Retina (tissue), 1 donor: Measurements from ENCODE around the gene EIF3CL.
A peak's percentile ranks its signal among the peaks of the same experiment; 100 is the strongest.
"Not testable (repeated sequence)": the region's sequence is repeated elsewhere in the genome, so short reads cannot be mapped to it uniquely, and the experiment has no call there.

Experiments
- DNase-seq: peaks from one replicate; pipeline ENCODE4 v3.0.0-alpha.2; 2016

EIF3CL gene

GRCh38 chr16:28403220-28404072, at the start of gene EIF3CL:
TSS of gene EIF3CL (minus strand) at chr16:28403841. CDS start at chr16:28403618, 223 bp downstream.
- not testable (repeated sequence) for DNase-seq

DNA sequence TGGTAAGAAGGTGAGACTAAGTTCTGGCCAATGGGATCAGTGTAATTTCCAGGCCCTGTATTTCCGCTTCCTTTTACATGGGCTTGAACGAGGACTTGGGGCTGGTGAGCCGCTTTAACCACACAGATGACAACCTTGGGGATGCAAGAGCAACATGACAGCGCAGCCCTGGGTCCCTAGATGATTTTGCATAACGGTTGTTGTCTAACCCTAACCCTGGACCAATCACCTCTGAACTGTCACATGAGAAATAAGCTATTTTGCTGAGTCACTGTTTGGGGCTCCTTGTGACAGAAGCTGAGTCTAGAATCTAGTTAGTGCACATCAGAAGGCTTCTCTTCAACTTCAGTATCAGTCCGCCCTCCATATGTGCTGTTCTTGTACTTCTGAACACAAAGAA, 43.4 kb upstream of the EIF3CL start:
- not testable (repeated sequence) for DNase-seq

DNA sequence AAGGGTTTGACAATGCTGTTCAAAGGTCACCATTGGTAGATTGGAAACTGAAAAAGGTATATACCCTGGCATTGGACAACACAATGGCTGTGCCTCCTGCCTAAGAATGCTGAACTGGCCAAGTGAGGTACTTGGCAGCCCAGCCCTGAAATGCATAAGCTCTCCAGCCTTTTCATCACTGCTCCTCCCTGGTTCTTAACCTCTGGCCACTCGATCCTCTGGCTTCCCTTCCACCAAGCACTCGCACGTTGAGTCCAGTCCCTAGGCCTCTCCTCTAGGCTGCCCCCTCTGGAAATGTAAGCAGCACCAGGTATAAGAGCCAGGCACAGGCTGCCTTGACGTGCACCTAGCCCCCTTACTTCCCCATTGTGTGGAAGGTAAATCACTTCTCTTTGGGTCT, 42.7 kb upstream of the EIF3CL start:
- DNase-seq, result not testable (repeated sequence)

DNA sequence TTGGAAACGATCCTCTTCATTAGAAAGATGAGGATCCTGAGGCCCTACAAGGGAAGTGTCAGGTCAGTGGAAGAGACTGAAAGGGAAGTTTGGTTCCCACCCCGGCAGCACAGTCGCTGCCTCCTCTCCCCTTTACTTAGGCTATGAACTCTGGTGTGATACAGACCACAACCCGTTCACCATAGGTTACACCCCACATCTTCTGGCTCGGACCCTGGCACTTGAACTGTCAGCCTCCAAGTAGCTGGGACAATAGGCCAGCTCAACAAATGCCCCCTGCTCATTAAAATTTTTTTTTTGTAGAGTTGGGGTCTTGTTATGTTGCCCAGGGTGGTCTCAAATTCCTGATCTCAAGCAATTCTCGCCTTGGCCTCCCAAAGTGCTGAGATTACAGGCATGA, 40.3 kb upstream of the EIF3CL start:
- not testable (repeated sequence) for DNase-seq

DNA sequence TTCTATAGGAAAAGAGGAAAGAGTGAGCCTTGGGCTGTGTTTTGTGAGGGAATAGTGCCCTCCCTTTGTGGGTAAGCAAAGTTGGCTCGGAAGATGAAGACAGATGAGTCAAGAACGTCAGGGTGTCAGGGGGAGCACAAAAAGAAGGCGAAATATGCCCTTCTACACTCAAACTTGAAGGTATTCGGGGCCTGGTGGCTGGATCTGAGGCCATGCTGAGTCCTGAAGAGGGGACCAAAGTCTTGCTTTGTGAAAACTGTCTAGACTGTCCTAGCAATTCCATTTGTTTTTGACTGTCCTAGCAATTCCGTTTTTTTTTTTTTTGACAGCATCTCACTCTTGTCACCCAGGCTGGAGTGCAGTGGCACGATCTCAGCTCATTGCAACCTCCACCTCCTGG, 35.3 kb upstream of the EIF3CL start:
- DNase-seq, result not testable (repeated sequence)

DNA sequence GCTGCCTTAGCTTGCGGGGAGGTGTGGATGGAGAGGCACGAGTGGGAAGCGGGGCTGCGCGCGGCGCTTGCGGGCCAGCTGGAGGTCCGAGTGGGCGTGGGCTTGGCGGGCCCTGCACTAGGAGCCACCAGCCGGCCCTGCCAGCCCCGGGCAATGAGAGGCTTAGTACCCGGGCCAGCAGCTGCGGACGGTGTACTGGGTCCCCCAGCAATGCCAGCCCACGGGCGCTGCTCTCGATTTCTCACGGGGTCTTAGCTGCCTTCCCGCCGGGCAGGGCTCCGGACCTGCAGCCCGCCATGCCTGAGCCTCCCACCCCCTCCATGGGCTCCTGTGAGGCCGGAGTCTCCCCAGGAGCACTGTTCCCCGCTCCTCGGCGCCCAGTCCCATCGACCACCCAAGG, 31.7 kb upstream of the EIF3CL start:
- not testable (repeated sequence) for DNase-seq

DNA sequence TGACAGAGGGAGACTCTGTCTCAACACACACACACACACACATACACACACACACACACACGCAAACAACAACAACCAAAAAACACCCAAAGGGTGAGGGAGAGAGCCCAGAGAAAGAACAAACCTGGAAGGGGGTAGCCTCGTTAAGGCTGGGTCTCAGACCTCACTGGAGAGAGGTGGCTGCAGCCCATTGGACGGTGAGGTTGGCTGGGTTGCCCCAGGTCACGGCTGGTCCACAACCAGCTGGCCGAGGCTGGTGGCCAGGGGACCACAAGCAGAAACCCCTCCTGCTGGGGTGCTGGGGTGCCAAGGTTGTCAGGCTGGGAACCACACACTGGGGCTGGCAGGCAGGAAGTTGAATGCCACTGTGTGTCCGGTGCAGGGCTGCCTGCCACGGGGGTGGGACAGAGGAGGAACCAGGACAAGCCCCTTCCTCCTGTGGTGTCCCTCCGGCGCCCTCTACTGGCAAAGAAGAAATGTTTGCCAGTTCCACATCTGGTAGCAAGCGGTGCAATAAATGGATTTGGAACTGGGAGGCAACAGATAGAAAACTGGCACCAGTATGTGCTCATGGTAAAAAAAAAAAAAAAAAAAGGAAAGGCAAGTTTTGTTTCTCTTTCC, 22.5 kb upstream of the EIF3CL start:
- not testable (repeated sequence) for DNase-seq

DNA sequence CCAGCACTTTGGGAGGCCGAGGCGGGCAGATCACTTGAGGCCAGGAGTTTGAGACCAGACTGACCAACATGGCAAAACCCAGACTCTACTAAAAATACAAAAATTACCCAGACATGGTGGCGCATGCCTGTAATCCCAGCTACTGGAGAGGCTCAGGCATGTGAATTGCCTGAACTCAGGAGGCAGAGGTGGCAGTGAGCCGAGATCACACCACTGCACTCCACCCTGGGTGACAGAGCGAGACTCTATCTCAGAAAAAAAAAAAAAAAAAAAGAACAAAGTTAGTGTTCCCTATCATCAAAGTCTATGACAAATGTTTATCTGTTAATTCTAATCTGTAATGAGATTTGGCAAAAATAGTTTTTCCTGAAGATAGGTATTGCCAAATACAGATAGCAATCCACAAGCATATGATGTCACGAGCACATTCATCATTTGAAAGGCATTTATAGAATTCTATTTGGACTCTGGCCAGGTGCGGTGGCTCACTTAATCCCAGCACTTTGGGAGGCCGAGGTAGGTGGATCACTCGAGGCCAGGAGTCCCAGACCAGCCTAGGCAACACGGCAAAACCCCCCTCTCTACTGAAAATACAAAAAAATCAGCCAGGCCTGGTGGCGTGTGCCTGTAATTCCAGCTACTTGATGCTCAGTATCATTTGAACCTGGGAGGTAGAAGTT, 17.6 kb upstream of the EIF3CL start:
- DNase-seq, result not testable (repeated sequence)

DNA sequence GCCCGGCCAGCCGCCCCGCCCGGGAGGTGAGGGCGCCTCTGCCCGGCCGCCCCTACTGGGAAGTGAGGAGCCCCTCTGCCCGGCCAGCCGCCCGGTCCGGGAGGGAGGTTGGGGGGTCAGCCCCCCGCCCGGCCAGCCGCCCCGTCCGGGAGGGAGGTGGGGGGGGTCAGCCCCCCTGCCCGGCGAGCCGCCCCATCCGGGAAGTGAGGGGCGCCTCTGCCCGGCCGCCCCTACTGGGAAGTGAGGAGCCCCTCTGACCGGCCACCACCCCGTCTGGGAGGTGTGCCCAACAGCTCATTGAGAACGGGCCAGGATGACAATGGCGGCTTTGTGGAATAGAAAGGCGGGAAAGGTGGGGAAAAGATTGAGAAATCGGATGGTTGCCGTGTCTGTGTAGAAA, 13.4 kb upstream of the EIF3CL start:
- not testable (repeated sequence) for DNase-seq

DNA sequence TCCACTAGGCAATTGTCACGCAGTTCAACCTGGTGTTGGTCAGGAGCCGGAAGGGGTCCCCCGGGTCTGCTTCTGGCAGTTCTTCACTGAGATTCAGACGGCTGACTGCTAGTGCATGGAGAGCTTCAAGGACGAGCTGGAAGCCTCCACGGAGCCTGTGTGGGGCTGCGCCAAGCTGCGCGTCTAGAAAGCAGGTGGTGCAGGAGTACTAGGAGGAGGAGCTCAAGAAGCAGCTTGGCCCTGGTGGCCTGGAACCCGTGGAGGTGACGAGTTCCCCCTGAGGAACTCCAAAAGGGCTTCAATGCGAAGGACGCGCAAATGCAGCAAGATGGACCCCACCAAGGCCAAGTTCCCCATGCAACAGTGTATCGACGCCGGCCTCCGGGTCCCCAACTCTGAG, 10.9 kb upstream of the EIF3CL start:
- DNase-seq, result not testable (repeated sequence)

GRCh38 chr16:28413585-28413984, 9.9 kb upstream of the EIF3CL start:
- DNase-seq, result not testable (repeated sequence)

DNA sequence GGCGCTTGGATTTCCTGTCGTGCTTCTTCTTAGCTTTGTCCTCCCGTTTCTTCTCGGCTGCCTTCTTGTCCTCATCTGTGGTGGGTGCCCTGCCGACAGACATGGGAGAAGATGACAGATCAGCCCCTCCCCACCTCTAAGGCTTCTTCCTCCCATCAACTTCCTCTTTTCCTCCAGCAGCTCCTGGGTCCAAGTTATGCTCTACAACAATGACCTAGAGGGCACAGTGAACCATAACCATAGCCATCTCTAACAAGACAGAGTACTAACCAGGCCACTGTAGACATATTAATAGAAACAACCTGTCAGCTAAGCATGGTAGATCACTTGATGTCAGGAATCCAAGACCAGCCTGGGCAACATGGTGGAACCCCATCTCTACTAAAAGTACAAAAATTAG, 11.6 kb downstream of the EIF3CL start:
- not testable (repeated sequence) for DNase-seq

DNA sequence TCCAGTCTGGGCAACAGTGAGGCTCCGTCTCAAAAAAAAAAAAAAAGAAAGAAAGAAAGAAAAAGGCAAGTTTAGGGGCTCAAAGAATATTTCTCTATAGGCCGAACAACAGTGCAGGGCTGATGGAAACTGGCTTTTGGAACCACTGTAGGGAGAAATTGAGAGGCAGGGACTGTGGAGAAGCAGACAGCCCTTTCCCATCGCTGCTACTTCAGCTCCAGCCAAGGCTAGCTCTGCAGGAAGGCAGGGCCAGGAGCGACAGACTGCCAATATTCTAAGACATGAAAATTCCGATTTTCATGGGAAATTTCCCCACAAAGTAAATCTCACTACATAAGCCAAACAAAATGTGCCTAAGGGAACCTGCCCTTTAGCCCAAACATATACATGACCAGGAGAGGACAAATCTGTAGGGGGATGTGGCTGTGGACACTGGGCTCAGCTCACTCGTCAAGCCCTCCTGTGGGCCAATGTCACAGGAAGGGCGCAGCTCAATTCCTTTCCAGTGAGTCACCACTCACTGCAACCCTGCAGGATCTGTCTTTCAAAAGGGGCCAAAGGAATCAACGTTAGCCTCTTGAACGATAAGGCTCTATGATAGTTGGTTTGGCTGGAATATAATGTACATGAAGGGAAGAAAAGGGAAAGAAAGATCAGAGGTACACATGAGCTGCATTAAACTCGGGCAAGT, 21.3 kb downstream of the EIF3CL start:
- not testable (repeated sequence) for DNase-seq

- DNase-seq, result not testable (repeated sequence)
Observed at GRCh38 chr16:28377822-28378221, 25.8 kb downstream of the EIF3CL start.

DNA sequence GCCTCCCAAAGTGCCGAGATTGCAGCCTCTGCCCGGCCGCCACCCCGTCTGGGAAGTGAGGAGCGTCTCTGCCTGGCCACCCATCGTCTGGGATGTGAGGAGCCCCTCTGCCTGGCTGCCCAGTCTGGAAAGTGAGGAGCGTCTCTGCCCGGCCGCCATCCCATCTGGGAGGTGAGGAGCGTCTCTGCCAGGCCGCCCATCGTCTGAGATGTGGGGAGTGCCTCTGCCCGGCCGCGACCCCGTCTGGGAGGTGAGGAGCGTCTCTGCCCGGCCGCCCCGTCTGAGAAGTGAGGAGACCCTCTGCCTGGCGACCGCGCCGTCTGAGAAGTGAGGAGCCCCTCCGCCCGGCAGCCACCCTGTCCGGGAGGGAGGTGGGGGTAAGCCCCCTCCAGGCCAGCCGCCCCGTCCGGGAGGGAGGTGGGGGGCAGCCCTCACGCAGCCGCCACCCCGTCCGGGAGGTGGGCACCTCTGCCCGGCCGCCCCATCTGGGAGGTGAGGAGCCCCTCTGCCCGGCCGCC, 26.5 kb downstream of the EIF3CL start:
- DNase-seq, result not testable (repeated sequence)

- DNase-seq, result not testable (repeated sequence)
Observed at GRCh38 chr16:28375115-28375514, 28.5 kb downstream of the EIF3CL start.

DNA sequence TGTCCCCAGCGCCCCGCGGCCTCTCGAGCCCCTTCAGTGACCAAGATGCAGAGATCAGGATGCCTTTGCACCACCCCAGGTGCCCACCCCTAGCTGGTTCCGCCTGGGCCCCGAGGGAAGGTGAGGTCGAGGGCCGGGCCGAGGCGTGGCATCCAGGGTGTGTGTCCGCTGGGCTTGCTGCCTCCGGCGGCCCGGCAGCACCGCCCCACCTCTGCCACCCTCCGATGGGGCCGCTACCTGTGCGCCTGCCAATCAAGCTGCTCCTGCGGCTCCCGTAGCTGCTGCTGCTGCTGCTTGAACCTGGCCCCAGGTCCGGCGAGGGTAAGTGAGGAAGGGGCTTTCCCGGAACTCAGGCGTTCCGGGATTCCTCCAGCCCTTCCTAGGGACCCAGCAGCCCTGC, 29.4 kb downstream of the EIF3CL start:
- DNase-seq, result not testable (repeated sequence)

DNA sequence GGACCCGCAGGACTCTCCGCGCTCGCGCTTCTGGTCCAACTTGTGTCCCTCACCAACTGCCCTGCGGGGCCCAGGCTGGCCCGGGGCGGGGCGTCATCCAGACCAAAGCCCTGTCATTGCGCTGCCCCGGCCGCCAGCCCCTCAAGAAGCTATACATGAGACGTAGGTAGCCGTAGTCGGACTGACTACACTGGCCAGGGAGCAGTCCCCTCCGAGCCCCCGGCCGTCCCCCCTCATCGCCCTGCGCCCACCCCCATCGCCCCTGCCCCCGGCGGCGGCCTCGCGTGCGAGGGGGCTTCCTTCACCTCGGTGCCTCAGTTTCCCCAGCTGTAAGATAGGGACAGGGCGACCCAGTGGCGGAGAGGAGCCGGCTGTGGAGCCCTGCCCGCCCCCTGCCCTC, 35.7 kb downstream of the EIF3CL start:
- peak; percentile 1 for DNase-seq

DNA sequence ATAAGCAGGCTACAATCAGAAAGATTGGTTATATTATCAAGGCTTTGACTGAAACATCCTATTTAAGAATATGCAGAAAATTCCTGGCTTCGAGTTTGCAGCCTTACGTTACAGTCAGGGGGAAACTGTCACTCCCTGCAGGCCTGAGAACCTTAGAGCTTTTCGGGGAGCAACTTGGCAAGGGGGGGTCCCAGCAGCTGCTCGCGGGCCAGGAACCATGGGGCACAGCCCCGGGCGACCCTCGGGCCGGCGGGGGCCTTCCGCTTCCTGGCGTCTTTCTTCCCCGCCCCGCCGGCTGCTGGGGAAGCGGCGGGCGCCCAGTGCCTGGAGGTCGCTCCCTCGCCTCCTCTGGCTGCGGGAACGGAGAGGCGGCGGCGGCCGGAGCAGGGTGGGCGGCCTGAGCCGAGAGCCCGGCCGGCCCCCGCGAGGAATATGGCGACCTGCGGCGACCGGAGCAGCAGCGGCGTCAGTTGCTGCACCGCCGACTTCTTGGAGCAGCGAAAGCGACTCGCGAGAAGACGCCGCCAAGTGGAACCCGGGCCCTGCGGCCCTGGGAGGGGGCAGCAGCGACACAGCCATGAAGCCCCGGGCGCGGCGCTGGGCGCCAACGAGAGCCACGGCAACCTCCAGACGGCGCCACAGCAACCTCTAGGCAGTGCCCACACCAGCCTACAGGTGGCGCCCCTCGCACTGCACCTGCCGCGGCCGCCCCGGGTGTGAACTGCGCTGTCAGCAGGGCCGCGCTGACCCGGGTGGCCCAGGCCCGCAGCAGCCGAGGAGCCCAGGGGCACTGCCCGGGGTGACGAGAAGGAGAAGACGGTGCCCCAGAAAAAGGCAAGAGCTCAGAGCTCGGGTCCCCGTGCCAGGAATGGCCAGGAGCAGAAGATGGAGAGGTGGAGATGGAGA, 39.1 kb downstream of the EIF3CL start:
- DNase-seq, result not testable (repeated sequence)

GRCh38 chr16:28363408-28363807, 40.2 kb downstream of the EIF3CL start, which contains the start of gene NPIPB6:
TSS of gene NPIPB6 (minus strand) at chr16:28363508. CDS start at chr16:28362822, 686 bp downstream.
- not testable (repeated sequence) for DNase-seq

GRCh38 chr16:28362600-28362999, 41.0 kb downstream of the EIF3CL start:
- not testable (repeated sequence) for DNase-seq
